Nephron (organoid): ENCODE results near the gene TRIM23.

Source experiments
- H3K27ac Mint-ChIP-seq, 3 experiments: 2 replicates each; pipeline ENCODE4 v1.8.0; 2020; ENCODE audit warnings: mixed read lengths in 3 of 3, mild to moderate bottlenecking in 2 of 3, moderate library complexity in 1 of 3
- H3K27me3 Mint-ChIP-seq: 2 replicates; pipeline ENCODE4 v1.8.0; 2021; ENCODE audit warnings: low read depth, mild to moderate bottlenecking, moderate library complexity, mixed read lengths
- H3K36me3 Mint-ChIP-seq: 2 replicates; pipeline ENCODE4 v1.8.0; 2020; ENCODE audit warnings: low read depth, mixed read lengths
- H3K4me1 Mint-ChIP-seq: 2 replicates; pipeline ENCODE4 v1.8.0; 2020; ENCODE audit warnings: mixed read lengths
- H3K4me3 Mint-ChIP-seq, 3 experiments: 2 replicates each; pipeline ENCODE4 v1.8.0; 2020; ENCODE audit warnings: mild to moderate bottlenecking in 3 of 3, mixed read lengths in 3 of 3, moderate library complexity in 2 of 3
- H3K9me3 Mint-ChIP-seq: 2 replicates; pipeline ENCODE4 v1.8.0; 2020; ENCODE audit warnings: mixed read lengths
- CTCF ChIP-seq, 3 experiments: fragments of 200-600 bp; sonication (generic); IDR thresholded peaks; one replicate each; pipeline ENCODE4 v1.5.0; 2021; ENCODE audit warnings: antibody characterized with exemption in 3 of 3; ENCODE audit not compliant: unreplicated experiment in 3 of 3

TRIM23 gene

DNA sequence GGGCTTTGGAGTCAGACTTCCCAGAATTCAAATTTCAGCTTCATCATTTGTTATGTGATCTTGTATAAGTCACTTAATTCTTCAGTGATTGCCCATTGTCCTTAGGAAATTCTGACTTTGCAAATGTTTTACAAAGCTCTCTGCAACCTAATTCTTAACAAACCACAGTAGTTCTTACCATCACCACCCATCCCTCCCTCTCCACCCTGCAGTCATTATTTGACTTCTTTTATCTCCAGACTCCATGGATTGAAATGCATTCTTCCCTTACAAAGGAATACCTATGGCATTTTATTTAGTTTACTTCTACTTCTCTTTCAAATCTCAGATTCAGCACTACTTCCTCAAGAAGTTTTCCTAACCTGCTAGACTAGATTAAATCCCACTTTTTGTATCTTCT lies 23.8 kb upstream of the TRIM23 start:
- no peaks in the 10 kb centered on the region for H3K27me3 Mint-ChIP-seq
- no peak for TF ChIP-seq CTCF (IDR thresholded peaks at IDR 0.05; ENCODE audit: unreplicated experiment in 3 of 3)
- peaks cover 27% of the 10 kb centered on the region for H3K36me3 Mint-ChIP-seq
- H3K27ac Mint-ChIP-seq = no peak overlapping the region
- H3K4me3 Mint-ChIP-seq = no peak overlapping the region
- H3K4me1 Mint-ChIP-seq = no peaks in the 10 kb centered on the region
- H3K9me3 Mint-ChIP-seq = no peaks in the 10 kb centered on the region

- no peak overlapping the region for H3K4me3 Mint-ChIP-seq
- no peak for TF ChIP-seq CTCF (IDR thresholded peaks at IDR 0.05; ENCODE audit: unreplicated experiment in 3 of 3)
- H3K4me1 Mint-ChIP-seq = no peaks in the 10 kb centered on the region
- peaks cover 27% of the 10 kb centered on the region for H3K36me3 Mint-ChIP-seq
- no peaks in the 10 kb centered on the region for H3K27me3 Mint-ChIP-seq
- no peaks in the 10 kb centered on the region for H3K9me3 Mint-ChIP-seq
- no peak overlapping the region for H3K27ac Mint-ChIP-seq
These were observed 22.8 kb upstream of the TRIM23 start for GRCh38 chr5:65646938-65647337.

DNA sequence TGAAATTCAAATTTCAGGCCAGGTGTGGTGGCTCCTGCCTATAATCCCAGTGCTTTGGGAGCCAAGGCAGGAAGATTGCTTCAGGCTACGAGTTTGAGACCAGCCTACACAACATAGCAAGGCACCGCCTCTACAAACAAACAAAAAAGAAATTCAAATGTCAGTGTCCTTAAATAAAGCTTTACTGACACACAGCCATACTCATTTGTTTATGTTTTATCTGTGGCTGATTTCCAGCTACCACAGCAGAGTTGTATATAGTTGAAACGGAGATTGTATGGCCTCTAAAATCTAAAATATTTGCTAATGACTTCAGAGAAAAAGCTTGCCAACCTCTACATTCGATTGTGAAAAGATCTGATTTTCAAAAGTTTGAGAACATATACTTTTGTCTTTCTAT lies 16.1 kb upstream of the TRIM23 start:
- Mint-ChIP-seq H3K36me3 (peaks cover 31% of the 10 kb centered on the region), H3K27me3 (no peaks in the 10 kb centered on the region), H3K9me3 (no peaks in the 10 kb centered on the region), H3K4me1 (no peaks in the 10 kb centered on the region), H3K4me3 (no peak overlapping the region), H3K27ac (no peak overlapping the region)
- no peak for TF ChIP-seq CTCF (IDR thresholded peaks at IDR 0.05; ENCODE audit: unreplicated experiment in 3 of 3)

- Mint-ChIP-seq H3K27ac (no peak overlapping the region), H3K36me3 (peaks cover 17% of the 10 kb centered on the region), H3K4me3 (no peak overlapping the region), H3K27me3 (no peaks in the 10 kb centered on the region), H3K9me3 (no peaks in the 10 kb centered on the region), H3K4me1 (peaks cover 2% of the 10 kb centered on the region)
- TF ChIP-seq CTCF (IDR thresholded peaks at IDR 0.05; ENCODE audit: unreplicated experiment in 3 of 3) = no peak
These were observed 6.8 kb upstream of the TRIM23 start for GRCh38 chr5:65630981-65631380.

GRCh38 chr5:65625743-65626142 lies 1.6 kb upstream of the TRIM23 start:
- Mint-ChIP-seq H3K27me3 (no peaks in the 10 kb centered on the region), H3K9me3 (no peaks in the 10 kb centered on the region), H3K36me3 (peaks cover 12% of the 10 kb centered on the region)

More at GRCh38 chr5:65625743-65626142, 1.6 kb upstream of the TRIM23 start:
- H3K4me1 Mint-ChIP-seq = peaks cover 29% of the 10 kb centered on the region
- peak overlapping the region; percentile 95 to 99 (median 99) for H3K4me3 Mint-ChIP-seq
- no peak for TF ChIP-seq CTCF (IDR thresholded peaks at IDR 0.05; ENCODE audit: unreplicated experiment in 3 of 3)
- H3K27ac Mint-ChIP-seq = peak overlapping the region; percentile 90 to 99 (median 99)
